Pancreas (tissue), 10 donors: ENCODE data around the gene SLC9A6. TPM values are rescaled to one million over a fixed set of nuclear protein-coding genes. Genes with fewer than 3 reads are reported as not detected.

Source experiments
- ATAC-seq, 4 donors: fragments of 200-7000 bp; cut with Tn5 transposase; one replicate each; pipeline versions ENCODE4 v1.8.0 to v1.9.1; 2020; ENCODE audit warnings: mild to moderate bottlenecking in 4 of 4, moderate library complexity in 4 of 4
- DNase-seq, 6 donors: peaks; one replicate each; pipeline ENCODE4 v3.0.0-alpha.2; 2020
- FAIRE-seq: peaks from 2 replicates; lab custom pipeline; 2012; peaks lifted over from hg19 to GRCh38; lab: Jason Lieb, UNC
- H3K27ac ChIP-seq, 4 donors: fragments of 200-600 bp; sonication (generic); 1 replicate in 3 of 4; 2 replicates in 1 of 4; pipeline versions ENCODE4 v1.5.0 to v1.8.0; 2020
- H3K27me3 ChIP-seq, 4 donors: fragments of 200-600 bp; one replicate each; pipeline ENCODE4 v1.8.0; 2021
- H3K36me3 ChIP-seq, 3 donors: fragments of 200-600 bp; sonication (generic) in 1 of 3; one replicate each; pipeline versions ENCODE4 v1.5.0 to v1.8.0; 2020 to 2021
- H3K4me1 ChIP-seq, 3 donors: fragments of 200-600 bp; one replicate each; pipeline ENCODE4 v1.8.0; 2021
- H3K4me3 ChIP-seq, 4 donors: fragments of 200-600 bp; sonication (generic) in 2 of 4; one replicate each; pipeline versions ENCODE4 v1.5.0 to v1.8.0; 2020 to 2021
- H3K9me3 ChIP-seq, 4 donors: fragments of 200-600 bp; one replicate each; pipeline ENCODE4 v1.8.0; 2021
- CTCF ChIP-seq, 4 donors: fragments of 200-600 bp; sonication (generic) in 3 of 4; IDR thresholded peaks; one replicate each; pipeline versions ENCODE4 v1.5.0 to v1.8.0; 2021; ENCODE audit warnings: antibody characterized with exemption in 4 of 4
- WGBS, 2 donors: extraction: QIAGEN DNeasy Blood & Tissue Kit; methylation state at CpG; one replicate each; pipeline ENCODE4 v1.1.7; 2013; 5-methylcytosine and 5-hydroxymethylcytosine counted together
- intact Hi-C, 3 donors: fragments of 100-400 bp; cut with DNase I; formaldehyde crosslinking; loops; one replicate each; pipeline versions ENCODE4 v1.11.1 to v1.14.2; 2022
- polyA plus RNA-seq, 2 donors: library from polyadenylated mRNA; stranded (reverse); fragments of 200-250 nt; gene quantifications; one replicate each; pipeline ENCODE4 v1.2.3, GENCODE V29; 2013
- total RNA-seq, 6 donors: library from RNA; stranded (reverse); fragmentation: NEBNext Ultra II Directional in 4 of 6; extraction: Animal tissue kit (Norgen Biotek cat#: 25700) in 4 of 6; gene quantifications; one replicate each; pipeline versions ENCODE4 v1.2.1 to v1.2.4, GENCODE V29; 2021 to 2023
- donor health status: healthy with polysubstance abuse.
- donor health status: DM: no; HTN: no; CAD: no; lungs with moderate emphysema.
- donor health status: DM: no; HTN: no; CAD: no.
- donor health status: control.
- donor health status: control.
- donor health status: Bipolar disorder and iron deficiency.
- donor health status: DM: yes; HTN: yes; CAD: no.
- donor health status: DM: no; HTN: no; CAD: no.
- donor health status: DM: no; HTN: no; CAD: no.
- donor health status: DM: yes; HTN: yes; CAD: no.

Gene SLC9A6
- 1 to 10 TPM; 2.1 to 8.3 (median 4.4) TPM for total RNA-seq
- 1 to 10 TPM; 2.8 to 6.2 TPM for polyA plus RNA-seq

GRCh38 chrX:135985157-135985972, at the start of gene SLC9A6:
Gene SLC9A6 (plus strand): TSS chrX:135985435. CDS start chrX:135985659, 224 bp downstream.
- Histone ChIP-seq H3K27me3 (no peaks in the 10 kb centered on the region), H3K4me1 (peaks cover 0 to 4% (median 0%) of the 10 kb centered on the region in 3 donors), H3K36me3 (no peaks in the 10 kb centered on the region), H3K9me3 (no peaks in the 10 kb centered on the region), H3K27ac (peak within 1 kb of the TSS; percentile 20 to 61 (median 54)), H3K4me3 (peak within 1 kb of the TSS; percentile 34 to 62 (median 54))
- intact Hi-C loops: no loop called here
- TF ChIP-seq CTCF (IDR thresholded peaks at IDR 0.05): no peak
- ATAC-seq (peak; percentile 98 to 99 (median 98)), DNase-seq (peak; percentile 64 to 87 (median 74)), FAIRE-seq (no peak)
- 0 to 32% methylated on average over 29 to 65 of the region's 68 CpGs for WGBS, 2 donors

GRCh38 chrX:135944486-135944885, 40.7 kb upstream of the SLC9A6 start:
- intact Hi-C loops: no loop called here
- H3K27ac ChIP-seq: no peak overlapping the region
- no peaks in the 10 kb centered on the region for H3K9me3 ChIP-seq
- H3K4me1 ChIP-seq: no peaks in the 10 kb centered on the region
- no peaks in the 10 kb centered on the region for H3K27me3 ChIP-seq
- H3K4me3 ChIP-seq: no peak overlapping the region
- no peaks in the 10 kb centered on the region for H3K36me3 ChIP-seq
- no peak for TF ChIP-seq CTCF (IDR thresholded peaks at IDR 0.05)
- ATAC-seq (no peak), FAIRE-seq (no peak), DNase-seq (no peak)
- WGBS, 2 donors: 66 to 84% methylated on average over 2 of the region's 2 CpGs

GRCh38 chrX:135951291-135951690, 33.9 kb upstream of the SLC9A6 start:
- no peak for DNase-seq
- no peaks in the 10 kb centered on the region for H3K36me3 ChIP-seq
- H3K4me1 ChIP-seq: no peaks in the 10 kb centered on the region
- no peak for TF ChIP-seq CTCF (IDR thresholded peaks at IDR 0.05)
- no peak overlapping the region for H3K27ac ChIP-seq
- 65 to 81% methylated on average over 4 of the region's 4 CpGs for WGBS, 2 donors
- no peak for ATAC-seq
- H3K27me3 ChIP-seq: no peaks in the 10 kb centered on the region
- intact Hi-C loops: no loop called here
- H3K4me3 ChIP-seq: no peak overlapping the region
- FAIRE-seq: no peak
- H3K9me3 ChIP-seq: no peaks in the 10 kb centered on the region

- WGBS, 2 donors: 2 to 27% methylated on average over 10 of the region's 10 CpGs
- ATAC-seq: peak; percentile 30 to 59 (median 48)
- no peak for TF ChIP-seq CTCF (IDR thresholded peaks at IDR 0.05)
- DNase-seq: peak in 3 of 6 donors; percentile 1 to 14 (median 11)
- Histone ChIP-seq H3K36me3 (no peaks in the 10 kb centered on the region), H3K4me1 (peaks cover 0 to 6% (median 0%) of the 10 kb centered on the region in 3 donors), H3K4me3 (peak overlapping the region; percentile 19 to 59 (median 40)), H3K27ac (peak overlapping the region; percentile 70 to 82 (median 80)), H3K27me3 (no peaks in the 10 kb centered on the region), H3K9me3 (no peaks in the 10 kb centered on the region)
- FAIRE-seq: no peak
- intact Hi-C loops: no loop called here
These were observed 12.1 kb upstream of the SLC9A6 start for GRCh38 chrX:135973025-135973547.
